A549 (cell line): ENCODE results near the gene RNF8. TPM values are rescaled to one million over a fixed set of nuclear protein-coding genes. Genes with fewer than 3 reads are reported as not detected.
A peak's percentile ranks its signal among the peaks of the same experiment; 100 is the strongest.

Source experiments
- ATAC-seq, 2 experiments: fragments of 200-7000 bp in 1 of 2; fragments of >200 bp in 1 of 2; cut with Nextera tagmentation in 1 of 2; cut with Tn5 transposase in 1 of 2; 3 replicates each; pipeline versions ENCODE4 v1.8.0 to v1.9.1; 2018 to 2020; ENCODE audit warnings: mild to moderate bottlenecking in 1 of 2, moderate library complexity in 1 of 2
- CTCF ChIA-PET: fragments of 300-600 bp; sonication (Branson Sonifier 250); formaldehyde crosslinking; extraction: SDS; loops from one replicate; lab custom pipeline; 2021; ENCODE audit warnings: antibody characterized with exemption, inconsistent platforms; lab: Yijun Ruan, JAX
- POLR2A ChIA-PET: fragments of 350-600 bp; formaldehyde crosslinking; extraction: SDS; loops from one replicate; lab custom pipeline; 2021; ENCODE audit warnings: antibody characterized with exemption, inconsistent platforms; lab: Yijun Ruan, JAX
- DNase-seq, 2 experiments: peaks; one replicate each; pipeline versions ENCODE4 v3.0.0 to v3.0.0-alpha.2; 2011 to 2016; ENCODE audit warnings: low read depth in 1 of 2, low spot score in 1 of 2
- FAIRE-seq: peaks from 2 replicates; lab custom pipeline; 2011; peaks lifted over from hg19 to GRCh38; lab: Jason Lieb, UNC
- H3K27ac ChIP-seq, 2 experiments: fragments of >200 bp; sonication (Bioruptor Twin); formaldehyde crosslinking; 3 replicates each; pipeline ENCODE4 v1.5.1; 2016 to 2017
- H3K4me1 ChIP-seq: fragments of >200 bp; sonication (Bioruptor Twin); formaldehyde crosslinking; 3 replicates; pipeline ENCODE4 v1.6.1; 2016
- H3K4me2 ChIP-seq: fragments of >200 bp; sonication (Bioruptor Twin); formaldehyde crosslinking; 3 replicates; pipeline ENCODE4 v1.6.1; 2016
- H3K4me3 ChIP-seq: fragments of >200 bp; sonication (Bioruptor Twin); formaldehyde crosslinking; 3 replicates; pipeline ENCODE4 v1.5.1; 2016
- H3K9me3 ChIP-seq: fragments of >200 bp; sonication (Bioruptor Twin); formaldehyde crosslinking; 3 replicates; pipeline ENCODE4 v1.6.1; 2016
- BCL3 ChIP-seq: fragments of >200 bp; sonication (Bioruptor Twin); formaldehyde crosslinking; IDR thresholded peaks from 3 replicates; pipeline ENCODE4 v1.6.1; 2016
- CHD4 ChIP-seq: fragments of 200-600 bp; sonication (generic); IDR thresholded peaks from 2 replicates; pipeline ENCODE4 v1.6.1; 2016; ENCODE audit warnings: antibody characterized with exemption, mild to moderate bottlenecking, borderline replicate concordance
- CTCF ChIP-seq: fragments of >200 bp; sonication (Bioruptor Twin); formaldehyde crosslinking; IDR thresholded peaks from 3 replicates; pipeline ENCODE4 v1.5.1; 2016
- E2F6 ChIP-seq: IDR thresholded peaks from 2 replicates; pipeline ENCODE4 v1.6.1; 2012; ENCODE audit warnings: low read depth, borderline replicate concordance
- EHF ChIP-seq: fragments of 250-450 bp; sonication (Bioruptor Pico); IDR thresholded peaks from 2 replicates; pipeline ENCODE4 v1.5.0; 2020; ENCODE audit warnings: mild to moderate bottlenecking
- EHMT2 ChIP-seq: fragments of 200-600 bp; sonication (generic); IDR thresholded peaks from 2 replicates; pipeline ENCODE4 v1.6.1; 2016; ENCODE audit warnings: antibody characterized with exemption, low read depth, mild to moderate bottlenecking, moderate library complexity
- ESRRA ChIP-seq: fragments of 150-350 bp; IDR thresholded peaks from 2 replicates; pipeline ENCODE4 v1.6.1; 2014; ENCODE audit warnings: mild to moderate bottlenecking, low read length, borderline replicate concordance
- GATA3 ChIP-seq: IDR thresholded peaks from 2 replicates; pipeline ENCODE4 v1.6.1; 2012; ENCODE audit warnings: borderline replicate concordance
- HES2 ChIP-seq: fragments of >200 bp; sonication (Bioruptor Twin); formaldehyde crosslinking; IDR thresholded peaks from 2 replicates; pipeline ENCODE4 v1.6.1; 2016
- HMGXB4 ChIP-seq: fragments of 250-450 bp; sonication (Bioruptor Pico); IDR thresholded peaks from 2 replicates; pipeline ENCODE4 v1.5.0; 2021; ENCODE audit warnings: mild to moderate bottlenecking, moderate library complexity, borderline replicate concordance
- HOXB13 ChIP-seq: fragments of 250-450 bp; sonication (Bioruptor Pico); IDR thresholded peaks from 2 replicates; pipeline ENCODE4 v1.5.0; 2020; ENCODE audit warnings: low read depth, mild to moderate bottlenecking, moderate library complexity
- HOXB5 ChIP-seq: fragments of 250-450 bp; sonication (Bioruptor Pico); IDR thresholded peaks from 2 replicates; pipeline ENCODE4 v1.5.0; 2020; ENCODE audit warnings: mild to moderate bottlenecking, moderate library complexity
- JUNB ChIP-seq: fragments of >200 bp; sonication (Bioruptor Twin); formaldehyde crosslinking; IDR thresholded peaks from 2 replicates; pipeline ENCODE4 v1.6.1; 2016
- KDM1A ChIP-seq: fragments of 200-600 bp; sonication (generic); IDR thresholded peaks from 2 replicates; pipeline ENCODE4 v1.6.1; 2016; ENCODE audit warnings: low read depth, mild to moderate bottlenecking
- MAFK ChIP-seq: fragments of 450-650 bp; IDR thresholded peaks from 2 replicates; pipeline ENCODE4 v1.6.1; 2014; ENCODE audit not compliant: partially characterized antibody
- MAX ChIP-seq: IDR thresholded peaks from 2 replicates; pipeline ENCODE4 v1.6.1; 2012
- MAZ ChIP-seq: fragments of 150-350 bp; IDR thresholded peaks from 2 replicates; pipeline ENCODE4 v1.6.1; 2014; ENCODE audit warnings: antibody characterized with exemption, low read depth, low read length, borderline replicate concordance
- NFE2L2 ChIP-seq: fragments of 150-350 bp; conservative IDR thresholded peaks from 2 replicates; pipeline ENCODE4 v1.6.1; 2014; ENCODE audit warnings: low read length
- NR3C1 ChIP-seq: fragments of >200 bp; sonication (Bioruptor Twin); formaldehyde crosslinking; IDR thresholded peaks from 3 replicates; pipeline ENCODE4 v1.6.1; 2017
- PBX3 ChIP-seq: IDR thresholded peaks from 2 replicates; pipeline ENCODE4 v1.6.1; 2012
- POLR2A ChIP-seq: IDR thresholded peaks from 2 replicates; pipeline ENCODE4 v1.6.1; 2012; ENCODE audit warnings: mild to moderate bottlenecking, low read length
- RARB ChIP-seq: fragments of 250-450 bp; sonication (Bioruptor Pico); IDR thresholded peaks from 2 replicates; pipeline ENCODE4 v1.8.0; 2021; ENCODE audit warnings: mild to moderate bottlenecking, moderate library complexity
- SREBF2 ChIP-seq: fragments of 450-650 bp; IDR thresholded peaks from 2 replicates; pipeline ENCODE4 v1.6.1; 2014; ENCODE audit warnings: mild to moderate bottlenecking, moderate library complexity
- WGBS: methylation state at CpG from one replicate; pipeline ENCODE4 v1.1.6; 2017; ENCODE audit errors: missing lambda C conversion rate; 5-methylcytosine and 5-hydroxymethylcytosine counted together
- polyA plus RNA-seq, 4 experiments: library from polyadenylated mRNA; depleted of rRNA in 3 of 4; stranded (reverse); fragments of >200 nt; fragmentation: RNase III in 1 of 4; extraction: RNeasy Plus Mini Kit Qiagen cat#74134 plus additional on column Dnase treatment in 1 of 4; gene quantifications; 2 replicates in 3 of 4; 3 replicates in 1 of 4; pipeline ENCODE4 v1.2.3, GENCODE V29; 2011 to 2017

The RNF8 gene
- polyA plus RNA-seq, 2 of the 4 experiments (the other 2 are of a cell fraction): 21.4 to 22.0 TPM

- 14% methylated on average over 27 of the region's 44 CpGs for WGBS
- H3K4me1 ChIP-seq: no peaks in the 10 kb centered on the region; the same call in 2 of the 3 replicates
- peak overlapping the region; percentile 86 for H3K4me3 ChIP-seq
- peak; percentile 41 to 58; a peak in 4 of 6 replicates for ATAC-seq
- DNase-seq: peak in 1 of 2 experiments; percentile 25
- CTCF ChIA-PET: no interaction called here
- POLR2A ChIA-PET: no interaction called here
- H3K4me2 ChIP-seq: peak overlapping the region; percentile 86
- TF ChIP-seq HMGXB4 (CRISPR knock-in tag) (no peak), RARB (no peak), HOXB13 (CRISPR knock-in tag) (no peak), HOXB5 (no peak), EHMT2 (no peak), CTCF (no peak), BCL3 (no peak), MAX (no peak), JUNB (no peak), SREBF2 (no peak), EHF (CRISPR knock-in tag) (no peak), POLR2A (no peak), KDM1A (no peak), MAZ (no peak), GATA3 (no peak)
- H3K27ac ChIP-seq: peak overlapping the region; percentile 82 to 92
- no peaks in the 10 kb centered on the region for H3K9me3 ChIP-seq
- FAIRE-seq: no peak
Observed at GRCh38 chr6:37354526-37355384, 972 bp downstream of the RNF8 start.

GRCh38 chr6:37357288-37357687, 3.5 kb downstream of the RNF8 start:
- Histone ChIP-seq H3K27ac (no peak overlapping the region), H3K4me1 (no peaks in the 10 kb centered on the region; the same call in 2 of the 3 replicates), H3K9me3 (no peaks in the 10 kb centered on the region), H3K4me3 (no peak overlapping the region), H3K4me2 (no peak overlapping the region)
- no peak for FAIRE-seq
- ChIA-PET CTCF (interaction anchor here (0.7 kb wide), 1 partner anchor 334 kb away, joined by 3 read pairs; no protein-coding TSS in a partner anchor), POLR2A (no interaction called here)
- ATAC-seq: no peak
- no peak for DNase-seq
- WGBS: 84% methylated on average over 1 of the region's 1 CpG
- TF ChIP-seq MAFK: no peak
- no peak for TF ChIP-seq EHMT2
- TF ChIP-seq NR3C1: no peak

GRCh38 chr6:37357860-37358259, 4.1 kb downstream of the RNF8 start:
- Histone ChIP-seq H3K4me1 (no peaks in the 10 kb centered on the region; the same call in 2 of the 3 replicates), H3K27ac (no peak overlapping the region), H3K4me3 (no peak overlapping the region), H3K9me3 (no peaks in the 10 kb centered on the region), H3K4me2 (no peak overlapping the region)
- CTCF ChIA-PET: interaction anchor here (0.7 kb wide), 1 partner anchor 334 kb away, joined by 3 read pairs; no protein-coding TSS in a partner anchor
- TF ChIP-seq NR3C1 (no peak), NFE2L2 (no peak), PBX3 (no peak), KDM1A (no peak), SREBF2 (no peak), POLR2A (no peak), ESRRA (no peak), HES2 (no peak), E2F6 (no peak), CHD4 (no peak)
- POLR2A ChIA-PET: no interaction called here
- no peak for DNase-seq
- FAIRE-seq: no peak
- ATAC-seq: no peak
- 84% methylated on average over 2 of the region's 2 CpGs for WGBS
